GM23338 (cell line): ENCODE data around the gene CPNE6. TPM values are rescaled to one million over a fixed set of nuclear protein-coding genes. Genes with fewer than 3 reads are reported as not detected.

Source experiments
- ATAC-seq: fragments of 200-7000 bp; cut with Tn5 transposase; 3 replicates; pipeline ENCODE4 v1.9.1; 2020
- DNase-seq: peaks from one replicate; pipeline ENCODE4 v3.0.0-alpha.2; 2015; ENCODE audit warnings: low spot score
- H2AFZ ChIP-seq: fragments of 200-600 bp; sonication (generic); 2 replicates; pipeline ENCODE4 v1.8.0; 2016; ENCODE audit warnings: antibody characterized with exemption, mild to moderate bottlenecking, moderate library complexity
- H3F3A ChIP-seq: fragments of 200-600 bp; sonication (generic); replicated peaks from 2 replicates; pipeline ENCODE4 v1.8.0; 2017; ENCODE audit warnings: antibody characterized with exemption, mixed run types, low read depth
- H3K27ac ChIP-seq: fragments of 200-600 bp; sonication (generic); 2 replicates; pipeline ENCODE4 v1.6.1; 2016; ENCODE audit warnings: low read depth
- H3K27me3 ChIP-seq: fragments of 200-600 bp; sonication (generic); 2 replicates; pipeline ENCODE4 v1.8.0; 2016; ENCODE audit warnings: mild to moderate bottlenecking, mixed run types, moderate library complexity; ENCODE audit not compliant: insufficient read depth
- H3K36me3 ChIP-seq: fragments of 200-600 bp; sonication (generic); 2 replicates; pipeline ENCODE4 v1.8.0; 2016; ENCODE audit warnings: mild to moderate bottlenecking; ENCODE audit not compliant: insufficient read depth
- H3K4me1 ChIP-seq: fragments of 200-600 bp; sonication (generic); 2 replicates; pipeline ENCODE4 v1.8.0; 2016; ENCODE audit warnings: mild to moderate bottlenecking, moderate library complexity; ENCODE audit not compliant: insufficient read depth
- H3K4me2 ChIP-seq: fragments of 200-600 bp; sonication (generic); 2 replicates; pipeline ENCODE4 v1.7.1; 2017; ENCODE audit warnings: mixed run types
- H3K4me3 ChIP-seq: fragments of 200-600 bp; sonication (generic); 2 replicates; pipeline ENCODE4 v1.6.1; 2016; ENCODE audit warnings: mixed run types
- H3K79me2 ChIP-seq: fragments of 200-600 bp; sonication (generic); replicated peaks from 2 replicates; pipeline ENCODE4 v1.8.0; 2017; ENCODE audit warnings: mild to moderate bottlenecking; ENCODE audit not compliant: insufficient read depth
- H3K9me2 ChIP-seq: fragments of 200-600 bp; sonication (generic); 2 replicates; pipeline ENCODE4 v1.8.0; 2017; ENCODE audit not compliant: insufficient read depth
- H4K20me1 ChIP-seq: fragments of 200-600 bp; sonication (generic); replicated peaks from 2 replicates; pipeline ENCODE4 v1.8.0; 2017; ENCODE audit warnings: mild to moderate bottlenecking; ENCODE audit not compliant: insufficient read depth
- H3K27ac Mint-ChIP-seq: 2 replicates; pipeline ENCODE4 v1.8.0; 2020; ENCODE audit warnings: inconsistent platforms, mild to moderate bottlenecking, moderate library complexity, mixed read lengths
- H3K27me3 Mint-ChIP-seq: 3 replicates; pipeline ENCODE4 v1.8.0; 2022; ENCODE audit warnings: low read depth, mild to moderate bottlenecking, moderate library complexity, mixed read lengths, inconsistent platforms; ENCODE audit not compliant: insufficient read depth, poor library complexity
- H3K36me3 Mint-ChIP-seq: 3 replicates; pipeline ENCODE4 v1.8.0; 2021; ENCODE audit warnings: low read depth, mild to moderate bottlenecking, inconsistent platforms, moderate library complexity, mixed read lengths
- H3K4me1 Mint-ChIP-seq: 3 replicates; pipeline ENCODE4 v1.8.0; 2020; ENCODE audit warnings: mild to moderate bottlenecking, inconsistent platforms, mixed read lengths
- H3K4me3 Mint-ChIP-seq: 3 replicates; pipeline ENCODE4 v1.8.0; 2021; ENCODE audit warnings: moderate library complexity, mild to moderate bottlenecking, inconsistent platforms, mixed read lengths
- H3K9me3 Mint-ChIP-seq: 3 replicates; pipeline ENCODE4 v1.8.0; 2020; ENCODE audit warnings: moderate library complexity, mild to moderate bottlenecking, inconsistent platforms, mixed read lengths
- CREB1 ChIP-seq: fragments of 250-450 bp; sonication (Bioruptor Pico); IDR thresholded peaks from 2 replicates; pipeline ENCODE4 v1.5.0; 2020; ENCODE audit warnings: low read depth, mild to moderate bottlenecking, moderate library complexity
- EZH2phosphoT487 ChIP-seq: fragments of 200-600 bp; sonication (generic); IDR thresholded peaks from one replicate; pipeline ENCODE4 v1.8.1; 2018; ENCODE audit warnings: antibody characterized with exemption; ENCODE audit not compliant: unreplicated experiment
- JUNB ChIP-seq: IDR thresholded peaks from one replicate; pipeline ENCODE4 v1.6.1; 2016; ENCODE audit warnings: antibody characterized with exemption; ENCODE audit not compliant: unreplicated experiment
- STAT1 ChIP-seq: IDR thresholded peaks from one replicate; pipeline ENCODE4 v1.6.1; 2016; ENCODE audit warnings: antibody characterized with exemption; ENCODE audit not compliant: unreplicated experiment
- ZNF331 ChIP-seq: fragments of 250-450 bp; sonication (Bioruptor Pico); IDR thresholded peaks from 2 replicates; pipeline ENCODE4 v1.5.0; 2020; ENCODE audit warnings: low read depth, mild to moderate bottlenecking, moderate library complexity
- polyA plus RNA-seq: library from polyadenylated mRNA; unstranded; fragments of >200 nt; fragmentation: Nextera tagmentation; extraction: Ambion mirVana; gene quantifications from 2 replicates; pipeline ENCODE4 v1.2.1, GENCODE V29; 2016
- total RNA-seq: library from RNA; depleted of rRNA; stranded (reverse); fragments of >200 nt; shearing (Covaris generic); gene quantifications from 2 replicates; pipeline ENCODE4 v1.2.3, GENCODE V29; 2014
- TF ChIP-seq, protein P1 (sequence below), 2 experiments: fragments of 200-600 bp in 1 of 2; sonication (generic) in 1 of 2; conservative IDR thresholded peaks; 2 replicates each; pipeline versions ENCODE4 v1.5.1 to v1.6.1; 2016 to 2017; ENCODE audit warnings: antibody characterized with exemption in 2 of 2, low read depth in 2 of 2, mild to moderate bottlenecking in 2 of 2, moderate library complexity in 1 of 2
- TF ChIP-seq, protein P2 (sequence below): fragments of 250-450 bp; sonication (Bioruptor Pico); IDR thresholded peaks from 2 replicates; pipeline ENCODE4 v1.5.0; 2020; ENCODE audit warnings: mild to moderate bottlenecking, moderate library complexity

The CPNE6 gene
- total and polyA plus RNA-seq, 2 experiments from 2014 or later, result 0.16 TPM; not detected in 1

GRCh38 chr14:24088095-24088494, 16.7 kb downstream of the CPNE6 start:
- DNase-seq (no peak), ATAC-seq (no peak)
- Histone ChIP-seq H3K79me2 (no peaks in the 10 kb centered on the region), H3K27me3 (peaks cover 7% of the 10 kb centered on the region; the same call in 1 of the 2 replicates), H3F3A (peaks cover 4% of the 10 kb centered on the region), H2AFZ (no peak overlapping the region), H3K36me3 (no peaks in the 10 kb centered on the region), H4K20me1 (no peaks in the 10 kb centered on the region), H3K4me2 (no peak overlapping the region), H3K4me3 (no peak overlapping the region), H3K27ac (no peak overlapping the region), H3K9me2 (peaks cover 6% of the 10 kb centered on the region), H3K4me1 (peaks cover 5% of the 10 kb centered on the region)
- peaks cover 19% of the 10 kb centered on the region for H3K4me1 Mint-ChIP-seq
- H3K27me3 Mint-ChIP-seq, result peaks cover 18% of the 10 kb centered on the region
- H3K4me3 Mint-ChIP-seq, result no peak overlapping the region
- no peaks in the 10 kb centered on the region for H3K9me3 Mint-ChIP-seq
- TF ChIP-seq ZNF331 (CRISPR knock-in tag), result no peak
- TF ChIP-seq JUNB, result no peak
- no peak for TF ChIP-seq STAT1
- TF ChIP-seq, protein P1, sequence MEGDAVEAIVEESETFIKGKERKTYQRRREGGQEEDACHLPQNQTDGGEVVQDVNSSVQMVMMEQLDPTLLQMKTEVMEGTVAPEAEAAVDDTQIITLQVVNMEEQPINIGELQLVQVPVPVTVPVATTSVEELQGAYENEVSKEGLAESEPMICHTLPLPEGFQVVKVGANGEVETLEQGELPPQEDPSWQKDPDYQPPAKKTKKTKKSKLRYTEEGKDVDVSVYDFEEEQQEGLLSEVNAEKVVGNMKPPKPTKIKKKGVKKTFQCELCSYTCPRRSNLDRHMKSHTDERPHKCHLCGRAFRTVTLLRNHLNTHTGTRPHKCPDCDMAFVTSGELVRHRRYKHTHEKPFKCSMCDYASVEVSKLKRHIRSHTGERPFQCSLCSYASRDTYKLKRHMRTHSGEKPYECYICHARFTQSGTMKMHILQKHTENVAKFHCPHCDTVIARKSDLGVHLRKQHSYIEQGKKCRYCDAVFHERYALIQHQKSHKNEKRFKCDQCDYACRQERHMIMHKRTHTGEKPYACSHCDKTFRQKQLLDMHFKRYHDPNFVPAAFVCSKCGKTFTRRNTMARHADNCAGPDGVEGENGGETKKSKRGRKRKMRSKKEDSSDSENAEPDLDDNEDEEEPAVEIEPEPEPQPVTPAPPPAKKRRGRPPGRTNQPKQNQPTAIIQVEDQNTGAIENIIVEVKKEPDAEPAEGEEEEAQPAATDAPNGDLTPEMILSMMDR (conservative IDR thresholded peaks at IDR 0.05; ENCODE audit: low read depth in 2 of 2), result no peak
- no peak for TF ChIP-seq EZH2phosphoT487
- no peak for TF ChIP-seq CREB1 (CRISPR knock-in tag)
- TF ChIP-seq, protein P2, sequence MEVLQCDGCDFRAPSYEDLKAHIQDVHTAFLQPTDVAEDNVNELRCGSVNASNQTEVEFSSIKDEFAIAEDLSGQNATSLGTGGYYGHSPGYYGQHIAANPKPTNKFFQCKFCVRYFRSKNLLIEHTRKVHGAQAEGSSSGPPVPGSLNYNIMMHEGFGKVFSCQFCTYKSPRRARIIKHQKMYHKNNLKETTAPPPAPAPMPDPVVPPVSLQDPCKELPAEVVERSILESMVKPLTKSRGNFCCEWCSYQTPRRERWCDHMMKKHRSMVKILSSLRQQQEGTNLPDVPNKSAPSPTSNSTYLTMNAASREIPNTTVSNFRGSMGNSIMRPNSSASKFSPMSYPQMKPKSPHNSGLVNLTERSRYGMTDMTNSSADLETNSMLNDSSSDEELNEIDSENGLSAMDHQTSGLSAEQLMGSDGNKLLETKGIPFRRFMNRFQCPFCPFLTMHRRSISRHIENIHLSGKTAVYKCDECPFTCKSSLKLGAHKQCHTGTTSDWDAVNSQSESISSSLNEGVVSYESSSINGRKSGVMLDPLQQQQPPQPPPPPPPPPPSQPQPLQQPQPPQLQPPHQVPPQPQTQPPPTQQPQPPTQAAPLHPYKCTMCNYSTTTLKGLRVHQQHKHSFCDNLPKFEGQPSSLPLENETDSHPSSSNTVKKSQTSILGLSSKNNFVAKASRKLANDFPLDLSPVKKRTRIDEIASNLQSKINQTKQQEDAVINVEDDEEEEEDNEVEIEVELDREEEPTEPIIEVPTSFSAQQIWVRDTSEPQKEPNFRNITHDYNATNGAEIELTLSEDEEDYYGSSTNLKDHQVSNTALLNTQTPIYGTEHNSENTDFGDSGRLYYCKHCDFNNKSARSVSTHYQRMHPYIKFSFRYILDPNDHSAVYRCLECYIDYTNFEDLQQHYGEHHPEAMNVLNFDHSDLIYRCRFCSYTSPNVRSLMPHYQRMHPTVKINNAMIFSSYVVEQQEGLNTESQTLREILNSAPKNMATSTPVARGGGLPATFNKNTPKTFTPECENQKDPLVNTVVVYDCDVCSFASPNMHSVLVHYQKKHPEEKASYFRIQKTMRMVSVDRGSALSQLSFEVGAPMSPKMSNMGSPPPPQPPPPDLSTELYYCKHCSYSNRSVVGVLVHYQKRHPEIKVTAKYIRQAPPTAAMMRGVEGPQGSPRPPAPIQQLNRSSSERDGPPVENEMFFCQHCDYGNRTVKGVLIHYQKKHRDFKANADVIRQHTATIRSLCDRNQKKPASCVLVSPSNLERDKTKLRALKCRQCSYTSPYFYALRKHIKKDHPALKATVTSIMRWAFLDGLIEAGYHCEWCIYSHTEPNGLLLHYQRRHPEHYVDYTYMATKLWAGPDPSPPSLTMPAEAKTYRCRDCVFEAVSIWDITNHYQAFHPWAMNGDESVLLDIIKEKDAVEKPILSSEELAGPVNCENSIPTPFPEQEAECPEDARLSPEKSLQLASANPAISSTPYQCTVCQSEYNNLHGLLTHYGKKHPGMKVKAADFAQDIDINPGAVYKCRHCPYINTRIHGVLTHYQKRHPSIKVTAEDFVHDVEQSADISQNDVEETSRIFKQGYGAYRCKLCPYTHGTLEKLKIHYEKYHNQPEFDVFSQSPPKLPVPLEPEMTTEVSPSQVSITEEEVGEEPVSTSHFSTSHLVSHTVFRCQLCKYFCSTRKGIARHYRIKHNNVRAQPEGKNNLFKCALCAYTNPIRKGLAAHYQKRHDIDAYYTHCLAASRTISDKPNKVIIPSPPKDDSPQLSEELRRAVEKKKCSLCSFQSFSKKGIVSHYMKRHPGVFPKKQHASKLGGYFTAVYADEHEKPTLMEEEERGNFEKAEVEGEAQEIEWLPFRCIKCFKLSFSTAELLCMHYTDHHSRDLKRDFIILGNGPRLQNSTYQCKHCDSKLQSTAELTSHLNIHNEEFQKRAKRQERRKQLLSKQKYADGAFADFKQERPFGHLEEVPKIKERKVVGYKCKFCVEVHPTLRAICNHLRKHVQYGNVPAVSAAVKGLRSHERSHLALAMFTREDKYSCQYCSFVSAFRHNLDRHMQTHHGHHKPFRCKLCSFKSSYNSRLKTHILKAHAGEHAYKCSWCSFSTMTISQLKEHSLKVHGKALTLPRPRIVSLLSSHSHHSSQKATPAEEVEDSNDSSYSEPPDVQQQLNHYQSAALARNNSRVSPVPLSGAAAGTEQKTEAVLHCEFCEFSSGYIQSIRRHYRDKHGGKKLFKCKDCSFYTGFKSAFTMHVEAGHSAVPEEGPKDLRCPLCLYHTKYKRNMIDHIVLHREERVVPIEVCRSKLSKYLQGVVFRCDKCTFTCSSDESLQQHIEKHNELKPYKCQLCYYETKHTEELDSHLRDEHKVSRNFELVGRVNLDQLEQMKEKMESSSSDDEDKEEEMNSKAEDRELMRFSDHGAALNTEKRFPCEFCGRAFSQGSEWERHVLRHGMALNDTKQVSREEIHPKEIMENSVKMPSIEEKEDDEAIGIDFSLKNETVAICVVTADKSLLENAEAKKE, result no peak
- H3K36me3 Mint-ChIP-seq, result peaks cover 3% of the 10 kb centered on the region; the same call in 1 of the 3 replicates
- no peak overlapping the region for H3K27ac Mint-ChIP-seq
